Fibroblast of pulmonary artery (primary cell): ENCODE measurements around the gene NECTIN3.

Experiments
- DNase-seq: peaks from one replicate; pipeline ENCODE4 v3.0.0-alpha.2; 2010; ENCODE audit warnings: low read depth
- H3K4me3 ChIP-seq: replicated peaks from 2 replicates; pipeline ENCODE4 v1.5.1; 2011; ENCODE audit warnings: low read depth, mild to moderate bottlenecking, control low read depth, low read length, moderate library complexity
- CTCF ChIP-seq: IDR thresholded peaks from 2 replicates; pipeline ENCODE4 v1.5.1; 2011; ENCODE audit warnings: mild to moderate bottlenecking, control low read depth, low read length, inconsistent platforms; ENCODE audit errors: missing control alignments

Gene NECTIN3

GRCh38 chr3:111080413-111080812 is 8.8 kb downstream of the NECTIN3 start:
- no peak overlapping the region for H3K4me3 ChIP-seq
- DNase-seq = peak; percentile 80
- TF ChIP-seq CTCF = peak; percentile 65

- no peak for TF ChIP-seq CTCF
- DNase-seq = peak; percentile 42
- no peak overlapping the region for H3K4me3 ChIP-seq
Observed at GRCh38 chr3:111081008-111081545, 9.5 kb downstream of the NECTIN3 start.

GRCh38 chr3:111084911-111085310 is 13.3 kb downstream of the NECTIN3 start:
- no peak for DNase-seq
- TF ChIP-seq CTCF = no peak

DNA sequence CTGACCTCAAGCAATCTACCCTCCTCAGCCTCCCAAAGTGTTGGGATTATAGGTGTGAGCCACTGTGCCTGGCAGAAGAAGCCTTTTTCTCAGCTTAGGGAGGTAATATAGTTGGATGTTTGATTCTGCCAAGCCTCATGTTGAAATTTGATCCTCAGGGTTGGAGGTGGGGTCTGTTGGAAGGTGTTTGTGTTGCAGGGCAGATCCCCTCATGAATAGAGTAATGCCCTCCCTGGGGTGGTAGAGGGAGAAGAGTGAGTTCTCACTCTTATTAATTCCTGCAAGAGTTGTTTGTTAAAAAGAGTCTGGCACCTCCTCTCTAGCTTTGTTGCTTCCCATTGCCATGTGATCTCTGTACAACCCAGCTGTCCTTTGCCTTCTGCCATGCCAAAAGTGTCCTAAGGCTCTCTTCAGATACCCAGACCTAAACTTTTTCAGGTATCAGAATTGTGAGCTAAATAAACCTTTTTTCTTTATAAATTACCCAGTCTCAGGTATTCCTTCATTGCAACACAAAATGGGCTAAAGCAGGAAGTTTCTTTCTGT is 16.4 kb downstream of the NECTIN3 start:
- no peak for DNase-seq
- no peak overlapping the region for H3K4me3 ChIP-seq
- TF ChIP-seq CTCF = no peak

More at GRCh38 chr3:111084911-111085310, 13.3 kb downstream of the NECTIN3 start:
- no peak overlapping the region for H3K4me3 ChIP-seq

GRCh38 chr3:111096487-111097209 is 25.0 kb downstream of the NECTIN3 start:
- TF ChIP-seq CTCF = no peak
- no peak overlapping the region for H3K4me3 ChIP-seq
- DNase-seq = no peak

GRCh38 chr3:111103807-111104206 is 32.2 kb downstream of the NECTIN3 start:
- DNase-seq = peak; percentile 11
- no peak for TF ChIP-seq CTCF
- no peak overlapping the region for H3K4me3 ChIP-seq
